NCI-H1092 treated with DMSO at 0.1 percent for 48 hours (cell line): Measurements from ENCODE around the gene BLOC1S1.
A peak's percentile ranks its signal among the peaks of the same experiment; 100 is the strongest.

ENCODE experiments used
- DNase-seq: peaks from one replicate; lab custom pipeline; 2025; lab: John Stamatoyannopoulos, UW

Gene BLOC1S1

GRCh38 chr12:55694651-55695050, 21.2 kb upstream of the BLOC1S1 start:
- no peak for DNase-seq

- DNase-seq = no peak
These were observed 20.5 kb upstream of the BLOC1S1 start for GRCh38 chr12:55695349-55695748.

GRCh38 chr12:55696141-55696540, 19.7 kb upstream of the BLOC1S1 start:
- DNase-seq = no peak

- DNase-seq = no peak
These were observed 18.9 kb upstream of the BLOC1S1 start for GRCh38 chr12:55696796-55697462.

- no peak for DNase-seq
These were observed 18.2 kb upstream of the BLOC1S1 start for GRCh38 chr12:55697686-55698085.

- no peak for DNase-seq
These were observed 17.4 kb upstream of the BLOC1S1 start for GRCh38 chr12:55698241-55698955.

GRCh38 chr12:55698965-55699364, 16.9 kb upstream of the BLOC1S1 start:
- no peak for DNase-seq

GRCh38 chr12:55699471-55700055, 16.3 kb upstream of the BLOC1S1 start:
- DNase-seq = no peak

- no peak for DNase-seq
These were observed 15.4 kb upstream of the BLOC1S1 start for GRCh38 chr12:55700255-55701018.

- DNase-seq = no peak
These were observed 13.0 kb upstream of the BLOC1S1 start for GRCh38 chr12:55702861-55703260.

GRCh38 chr12:55703288-55703687, 12.6 kb upstream of the BLOC1S1 start:
- DNase-seq = no peak

- DNase-seq = no peak
These were observed 11.7 kb upstream of the BLOC1S1 start for GRCh38 chr12:55703901-55704761.

- DNase-seq = no peak
These were observed 10.8 kb upstream of the BLOC1S1 start for GRCh38 chr12:55704824-55705718.

GRCh38 chr12:55705782-55706402, 10.0 kb upstream of the BLOC1S1 start:
- DNase-seq = no peak

- no peak for DNase-seq
These were observed 9.2 kb upstream of the BLOC1S1 start for GRCh38 chr12:55706568-55707218.

- no peak for DNase-seq
These were observed 8.6 kb upstream of the BLOC1S1 start for GRCh38 chr12:55707219-55707671.

GRCh38 chr12:55707841-55708694, 7.8 kb upstream of the BLOC1S1 start, which contains the start of gene ITGA7:
Gene ITGA7, minus strand, starts transcription at chr12:55707904. Its CDS starts 222 bp downstream, at chr12:55707682.
- DNase-seq = peak; percentile 3

GRCh38 chr12:55708695-55709233, 7.1 kb upstream of the BLOC1S1 start:
- no peak for DNase-seq
